HCT116 (cell line): ENCODE data around the gene PCSK2. TPM values are rescaled to one million over a fixed set of nuclear protein-coding genes. Genes with fewer than 3 reads are reported as not detected.

Experiments used
- ATAC-seq: fragments of 200-7000 bp; cut with Tn5 transposase; 2 replicates; pipeline ENCODE4 v1.9.1; 2020; ENCODE audit warnings: mild to moderate bottlenecking, moderate library complexity
- BruUV-seq: library from RNA; stranded (reverse); fragments of 400-500 nt; replicated peaks from 2 replicates; lab custom pipeline; 2021; lab: Mats Ljungman, UMichigan
- CTCF ChIA-PET: fragments of 300-600 bp; sonication (Branson Sonifier 250); formaldehyde crosslinking; loops from one replicate; lab custom pipeline; 2021; ENCODE audit warnings: antibody characterized with exemption; lab: Charles Lee
- POLR2A ChIA-PET: fragments of 300-600, 350-600 bp; sonication (Branson Sonifier 250); formaldehyde crosslinking; loops from one replicate; lab custom pipeline; 2021; ENCODE audit warnings: antibody characterized with exemption; lab: Charles Lee
- RAD21 ChIA-PET, 2 experiments: fragments of 300-600 bp; sonication (Branson Sonifier 250); formaldehyde crosslinking; loops; one replicate each; lab custom pipeline; 2023; ENCODE audit warnings: low total read pairs in 2 of 2; ENCODE audit not compliant: uncharacterized antibody in 2 of 2, unreplicated experiment in 2 of 2, low non-redundant PET in 1 of 2; lab: Charles Lee
- DNase-seq: peaks from one replicate; pipeline ENCODE4 v3.0.0-alpha.2; 2010; ENCODE audit warnings: low read depth, low spot score
- H2AFZ ChIP-seq: fragments of 200-600 bp; shearing (Covaris generic), sonication (generic); 2 replicates; pipeline ENCODE4 v1.6.1; 2017; ENCODE audit warnings: low read depth, mixed run types, mixed read lengths, antibody characterized with exemption, low read length; ENCODE audit not compliant: poor library complexity, severe bottlenecking
- H3K27ac ChIP-seq: 2 replicates; pipeline ENCODE4 v1.5.1; 2012; ENCODE audit warnings: low read depth, low read length
- H3K27me3 ChIP-seq: fragments of 200-600 bp; sonication (generic); 2 replicates; pipeline ENCODE4 v1.6.1; 2016; ENCODE audit warnings: mixed run types, low read length, mixed read lengths; ENCODE audit not compliant: insufficient read depth
- H3K36me3 ChIP-seq, 2 experiments: fragments of 200-500 bp in 1 of 2; fragments of 200-600 bp in 1 of 2; sonication (Bioruptor generic) in 1 of 2; sonication (generic) in 1 of 2; 2 replicates each; pipeline versions ENCODE4 v1.5.1 to v1.6.1; 2014 to 2016; ENCODE audit warnings: low read length in 2 of 2, inconsistent platforms in 1 of 2, mixed read lengths in 1 of 2, mixed run types in 1 of 2; ENCODE audit not compliant: insufficient read depth in 2 of 2, control insufficient read depth in 1 of 2
- H3K4me1 ChIP-seq, 2 experiments: fragments of 200-600 bp in 1 of 2; sonication (generic) in 1 of 2; 2 replicates each; pipeline versions ENCODE4 v1.5.1 to v1.6.1; 2012 to 2017; ENCODE audit warnings: low read length in 2 of 2, inconsistent platforms in 1 of 2, mild to moderate bottlenecking in 1 of 2, mixed read lengths in 1 of 2, mixed run types in 1 of 2, moderate library complexity in 1 of 2; ENCODE audit not compliant: insufficient read depth in 2 of 2, control insufficient read depth in 1 of 2
- H3K4me2 ChIP-seq: fragments of 200-600 bp; sonication (generic); 2 replicates; pipeline ENCODE4 v1.6.1; 2017; ENCODE audit warnings: mixed run types, low read length, mixed read lengths
- H3K4me3 ChIP-seq, 2 experiments: fragments of 200-600 bp in 1 of 2; sonication (generic) in 1 of 2; replicated peaks in 1 of 2; 2 replicates each; pipeline ENCODE4 v1.5.1; 2011 to 2016; ENCODE audit warnings: low read length in 2 of 2, control low read depth in 1 of 2, low read depth in 1 of 2, mild to moderate bottlenecking in 1 of 2, mixed read lengths in 1 of 2, mixed run types in 1 of 2
- H3K79me2 ChIP-seq: fragments of 200-600 bp; sonication (generic); 2 replicates; pipeline ENCODE4 v1.6.1; 2017; ENCODE audit warnings: mild to moderate bottlenecking, mixed run types, low read length, moderate library complexity, mixed read lengths; ENCODE audit not compliant: insufficient read depth
- H3K9ac ChIP-seq: fragments of 200-600 bp; sonication (generic); 2 replicates; pipeline ENCODE4 v1.6.1; 2016; ENCODE audit warnings: low read length, mixed read lengths
- H3K9me2 ChIP-seq: fragments of 200-600 bp; sonication (generic), shearing (Covaris generic); 2 replicates; pipeline ENCODE4 v1.6.1; 2017; ENCODE audit warnings: mixed run types, mild to moderate bottlenecking, moderate library complexity; ENCODE audit not compliant: insufficient read depth
- H3K9me3 ChIP-seq, 2 experiments: fragments of 200-500 bp in 1 of 2; fragments of 200-600 bp in 1 of 2; sonication (Bioruptor generic) in 1 of 2; sonication (generic) in 1 of 2; 2 replicates each; pipeline ENCODE4 v1.6.1; 2014 to 2017; ENCODE audit warnings: low read length in 2 of 2, mixed read lengths in 2 of 2, inconsistent platforms in 1 of 2, low read depth in 1 of 2, mild to moderate bottlenecking in 1 of 2, mixed run types in 1 of 2, moderate library complexity in 1 of 2; ENCODE audit not compliant: control insufficient read depth in 1 of 2, insufficient read depth in 1 of 2
- H4K20me1 ChIP-seq: fragments of 200-600 bp; sonication (generic), shearing (Covaris generic); 2 replicates; pipeline ENCODE4 v1.6.1; 2017; ENCODE audit warnings: mixed run types, mild to moderate bottlenecking, moderate library complexity; ENCODE audit not compliant: insufficient read depth
- CTCF ChIP-seq, 3 experiments: fragments of 200-600 bp in 1 of 3; sonication (generic) in 1 of 3; IDR thresholded peaks in 2 of 3; conservative IDR thresholded peaks in 1 of 3; 2 replicates each; pipeline ENCODE4 v1.5.1; 2012 to 2017; ENCODE audit warnings: low read depth in 2 of 3, low read length in 2 of 3, antibody characterized with exemption in 1 of 3, borderline replicate concordance in 1 of 3, control low read depth in 1 of 3, mild to moderate bottlenecking in 1 of 3, mixed read lengths in 1 of 3, mixed run types in 1 of 3, moderate library complexity in 1 of 3; ENCODE audit not compliant: insufficient read depth in 1 of 3
- EZH2phosphoT487 ChIP-seq: fragments of 200-600 bp; IDR thresholded peaks from 2 replicates; pipeline ENCODE4 v1.6.1; 2018; ENCODE audit warnings: antibody characterized with exemption, borderline replicate concordance
- FOSL1 ChIP-seq: IDR thresholded peaks from 2 replicates; pipeline ENCODE4 v1.6.1; 2012; ENCODE audit warnings: low read depth
- POLR2A ChIP-seq: IDR thresholded peaks from 2 replicates; pipeline ENCODE4 v1.7.0; 2011; ENCODE audit warnings: borderline replicate concordance; ENCODE audit not compliant: insufficient read depth, insufficient read length; ENCODE audit errors: extremely low read depth
- POLR2AphosphoS5 ChIP-seq: IDR thresholded peaks from 2 replicates; pipeline ENCODE4 v1.6.1; 2011; ENCODE audit warnings: mild to moderate bottlenecking, low read depth, low read length, moderate library complexity
- REST ChIP-seq: IDR thresholded peaks from 2 replicates; pipeline ENCODE4 v1.6.1; 2012; ENCODE audit warnings: low read depth
- SIN3A ChIP-seq: IDR thresholded peaks from 2 replicates; pipeline ENCODE4 v1.6.1; 2012; ENCODE audit warnings: low read depth
- SP1 ChIP-seq: IDR thresholded peaks from 2 replicates; pipeline ENCODE4 v1.6.1; 2012; ENCODE audit warnings: low read depth
- SRF ChIP-seq: IDR thresholded peaks from 2 replicates; pipeline ENCODE4 v1.6.1; 2012; ENCODE audit warnings: low read depth
- ZBTB33 ChIP-seq: IDR thresholded peaks from 2 replicates; pipeline ENCODE4 v1.6.1; 2011; ENCODE audit warnings: mild to moderate bottlenecking, low read length, moderate library complexity; ENCODE audit not compliant: insufficient replicate concordance; ENCODE audit errors: extremely low read depth
- ZNF274 ChIP-seq: fragments of 200-500 bp; sonication (Bioruptor generic); IDR thresholded peaks from 2 replicates; pipeline ENCODE4 v1.6.1; 2014; ENCODE audit warnings: mild to moderate bottlenecking, low read depth, low read length, inconsistent platforms
- intact Hi-C: fragments of 100-400 bp; cut with micrococcal nuclease; formaldehyde crosslinking; loops from 2 replicates; pipeline ENCODE4 v1.10.0; 2022
- total RNA-seq: library from RNA; stranded (reverse); gene quantifications from one replicate; pipeline ENCODE4 v1.2.1, GENCODE V29; 2021; ENCODE audit not compliant: unreplicated experiment
- TF ChIP-seq, protein P1 (sequence below): IDR thresholded peaks from 2 replicates; pipeline ENCODE4 v1.6.1; 2012

PCSK2 gene
- total RNA-seq, 1 experiment from 2014 or later: not detected

- Histone ChIP-seq H3K9me2 (no peaks in the 10 kb centered on the region), H2AFZ (no peak overlapping the region), H3K4me1 (no peaks in the 10 kb centered on the region), H3K9me3 (no peaks in the 10 kb centered on the region), H3K27me3 (peaks cover 25% of the 10 kb centered on the region), H3K4me3 (no peak overlapping the region), H3K36me3 (no peaks in the 10 kb centered on the region), H3K27ac (no peak overlapping the region), H4K20me1 (no peaks in the 10 kb centered on the region), H3K9ac (no peak overlapping the region), H3K79me2 (no peaks in the 10 kb centered on the region), H3K4me2 (no peak overlapping the region)
- ChIA-PET POLR2A (no interaction called here), CTCF (no interaction called here), RAD21 (no interaction called here)
- TF ChIP-seq EZH2phosphoT487 (no peak), POLR2A (no peak), SP1 (no peak), CTCF (IDR thresholded peaks at IDR 0.05 in 2 of 3, conservative IDR thresholded peaks at IDR 0.05 in 1 of 3; ENCODE audit: borderline replicate concordance in 1 of 3, insufficient read depth in 1 of 3, low read depth in 2 of 3, low read length in 2 of 3) (no peak), POLR2AphosphoS5 (no peak), ZNF274 (no peak), REST (no peak), FOSL1 (no peak), SIN3A (no peak), ZBTB33 (no peak), SRF (no peak)
- TF ChIP-seq, protein P1, sequence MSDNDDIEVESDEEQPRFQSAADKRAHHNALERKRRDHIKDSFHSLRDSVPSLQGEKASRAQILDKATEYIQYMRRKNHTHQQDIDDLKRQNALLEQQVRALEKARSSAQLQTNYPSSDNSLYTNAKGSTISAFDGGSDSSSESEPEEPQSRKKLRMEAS: no peak
- intact Hi-C loops: no loop called here
- no TSS peak for BruUV-seq
- DNase-seq: no peak
- ATAC-seq: no peak
Observed at GRCh38 chr20:17456279-17456678, 229.4 kb downstream of the PCSK2 start.
